B cell (primary cell): ENCODE results near the gene FLYWCH2. TPM values are rescaled to one million over a fixed set of nuclear protein-coding genes. Genes with fewer than 3 reads are reported as not detected.

Source experiments
- ATAC-seq: fragments of 200-7000 bp; cut with Tn5 transposase; one replicate; pipeline ENCODE4 v1.10.0; 2021; ENCODE audit warnings: low read depth, mild to moderate bottlenecking, moderate number of reproducible peaks, moderate library complexity
- CTCF ChIA-PET: fragments of 350-600 bp; sonication (Branson Sonifier 250); formaldehyde crosslinking; loops from one replicate; lab custom pipeline; 2021; ENCODE audit warnings: antibody characterized with exemption, inconsistent platforms; lab: Charles Lee
- POLR2A ChIA-PET: fragments of 350-600 bp; sonication (Branson Sonifier 250); formaldehyde crosslinking; loops from one replicate; lab custom pipeline; 2021; ENCODE audit warnings: antibody characterized with exemption; lab: Charles Lee
- DNase-seq: peaks from one replicate; pipeline ENCODE4 v3.0.0; 2013
- H2AFZ ChIP-seq: 2 replicates; pipeline ENCODE4 v1.6.1; 2012; ENCODE audit warnings: mild to moderate bottlenecking, low read depth, low read length; ENCODE audit not compliant: insufficient read depth, poor library complexity, severe bottlenecking
- H3K27ac ChIP-seq, 2 donors: 1 replicate in 1 of 2; 2 replicates in 1 of 2; pipeline ENCODE4 v1.5.1; 2012 to 2013; ENCODE audit warnings: low read length in 2 of 2, mild to moderate bottlenecking in 2 of 2, moderate library complexity in 1 of 2
- H3K27me3 ChIP-seq, 4 experiments: fragments of 200-600 bp in 1 of 4; sonication (generic) in 1 of 4; replicated peaks in 1 of 4; 1 replicate in 2 of 4; 2 replicates in 2 of 4; pipeline versions ENCODE4 v1.6.1 to v1.7.0; 2013 to 2016; ENCODE audit warnings: low read length in 3 of 4, mild to moderate bottlenecking in 2 of 4, mixed read lengths in 1 of 4, moderate library complexity in 1 of 4; ENCODE audit not compliant: insufficient read depth in 4 of 4, control insufficient read depth in 3 of 4; ENCODE audit errors: control extremely low read depth in 1 of 4
- H3K36me3 ChIP-seq, 2 experiments: replicated peaks in 1 of 2; 1 replicate in 1 of 2; 2 replicates in 1 of 2; pipeline versions ENCODE4 v1.6.1 to v1.7.1; 2013; ENCODE audit warnings: low read length in 1 of 2; ENCODE audit not compliant: insufficient read depth in 2 of 2, control insufficient read depth in 1 of 2; ENCODE audit errors: control extremely low read depth in 1 of 2, extremely low read depth in 1 of 2
- H3K4me1 ChIP-seq, 2 donors: fragments of 200-600 bp in 1 of 2; sonication (generic) in 1 of 2; 1 replicate in 1 of 2; 2 replicates in 1 of 2; pipeline versions ENCODE4 v1.5.1 to v1.6.1; 2013 to 2017; ENCODE audit warnings: low read length in 2 of 2; ENCODE audit not compliant: control insufficient read depth in 2 of 2, insufficient read depth in 2 of 2
- H3K4me2 ChIP-seq: replicated peaks from 2 replicates; pipeline ENCODE3; 2012; ENCODE audit warnings: mild to moderate bottlenecking, low read depth, low read length; ENCODE audit not compliant: poor library complexity, severe bottlenecking
- H3K4me3 ChIP-seq, 5 experiments: fragments of 200-600 bp in 1 of 5; sonication (generic) in 1 of 5; 1 replicate in 3 of 5; 2 replicates in 2 of 5; pipeline versions ENCODE4 v1.5.1 to v1.7.0; 2011 to 2016; ENCODE audit warnings: low read length in 4 of 5, mild to moderate bottlenecking in 4 of 5, low read depth in 2 of 5, control low read depth in 1 of 5, moderate library complexity in 1 of 5; ENCODE audit not compliant: insufficient read depth in 1 of 5; ENCODE audit errors: control extremely low read depth in 1 of 5, extremely low read depth in 1 of 5
- H3K79me2 ChIP-seq: fragments of 200-600 bp; sonication (generic); one replicate; pipeline ENCODE4 v1.6.0; 2016; ENCODE audit warnings: low read length; ENCODE audit not compliant: control insufficient read depth, insufficient read depth
- H3K9ac ChIP-seq: fragments of 200-600 bp; sonication (generic); 2 replicates; pipeline ENCODE4 v1.6.1; 2017; ENCODE audit warnings: mild to moderate bottlenecking, low read length, moderate library complexity
- H3K9me3 ChIP-seq, 3 donors: one replicate each; pipeline versions ENCODE4 v1.6.1 to v1.7.1; 2013; ENCODE audit warnings: low read length in 2 of 3; ENCODE audit not compliant: control insufficient read depth in 2 of 3, insufficient read depth in 1 of 3; ENCODE audit errors: control extremely low read depth in 1 of 3
- H4K20me1 ChIP-seq: 2 replicates; pipeline ENCODE4 v1.6.0; 2012; ENCODE audit warnings: mild to moderate bottlenecking, low read length; ENCODE audit not compliant: insufficient read depth, control insufficient read depth, poor library complexity, severe bottlenecking
- H3K27ac Mint-ChIP-seq: one replicate; pipeline ENCODE4 v1.8.0; 2021; ENCODE audit warnings: mixed read lengths
- H3K27me3 Mint-ChIP-seq: one replicate; pipeline ENCODE4 v1.8.0; 2021; ENCODE audit warnings: mixed read lengths
- H3K4me1 Mint-ChIP-seq: one replicate; pipeline ENCODE4 v1.8.0; 2021; ENCODE audit warnings: mixed read lengths
- H3K4me3 Mint-ChIP-seq: one replicate; pipeline ENCODE4 v1.8.0; 2021; ENCODE audit warnings: mixed read lengths
- H3K9me3 Mint-ChIP-seq: one replicate; pipeline ENCODE4 v1.8.0; 2022; ENCODE audit warnings: mixed read lengths; ENCODE audit not compliant: insufficient read depth
- CTCF ChIP-seq: fragments of 200-600 bp; IDR thresholded peaks from one replicate; pipeline ENCODE4 v1.8.0; 2022; ENCODE audit warnings: antibody characterized with exemption, mild to moderate bottlenecking
- EZH2 ChIP-seq: IDR thresholded peaks from 2 replicates; pipeline ENCODE4 v1.6.1; 2012; ENCODE audit warnings: borderline replicate concordance, low read depth, mild to moderate bottlenecking, moderate library complexity, low read length; ENCODE audit not compliant: insufficient read depth, poor library complexity, severe bottlenecking
- WGBS: methylation state at CpG from one replicate; pipeline ENCODE4 v1.1.5; 2013; ENCODE audit warnings: missing lambda C conversion rate; ENCODE audit not compliant: insufficient coverage; 5-methylcytosine and 5-hydroxymethylcytosine counted together
- intact Hi-C: fragments of 100-400 bp; cut with micrococcal nuclease; formaldehyde crosslinking; loops from one replicate; pipeline ENCODE4 v1.10.0; 2022
- polyA plus RNA-seq: library from polyadenylated mRNA; depleted of rRNA; stranded (reverse); fragments of >200 nt; gene quantifications from 2 replicates; pipeline ENCODE4 v1.2.3, GENCODE V29; 2012
- total RNA-seq, 2 donors: library from RNA; stranded (reverse); fragments of 120-200 nt in 1 of 2; gene quantifications; 1 replicate in 1 of 2; 2 replicates in 1 of 2; pipeline versions ENCODE4 v1.2.3 to v1.2.4, GENCODE V29; 2013 to 2022

Gene FLYWCH2
- total and polyA plus RNA-seq, 2 donors (not counting 1 experiment from before 2014, with no cell fraction given): 22.3 to 24.1 TPM

- intact Hi-C loops: no loop called here
- ChIA-PET CTCF (interaction anchor here (1.4 to 1.7 kb wide), 2 partner anchors 7 to 13 kb away, joined by 3 read pairs; no protein-coding TSS in a partner anchor), POLR2A (no interaction called here)
- no peaks in the 10 kb centered on the region for H3K27me3 ChIP-seq
- H3K9me3 ChIP-seq: no peaks in the 10 kb centered on the region
- H3K4me3 ChIP-seq: no peak overlapping the region
- no peaks in the 10 kb centered on the region for H3K79me2 ChIP-seq
- Mint-ChIP-seq H3K27ac (no peak overlapping the region), H3K4me1 (no peaks in the 10 kb centered on the region), H3K9me3 (no peaks in the 10 kb centered on the region), H3K4me3 (no peak overlapping the region), H3K27me3 (no peaks in the 10 kb centered on the region)
- H2AFZ ChIP-seq: no peak overlapping the region
- WGBS: 95% methylated on average over 15 of the region's 15 CpGs
- peaks cover 0 to 26% of the 10 kb centered on the region in 2 experiments for H3K36me3 ChIP-seq
- no peak overlapping the region for H3K27ac ChIP-seq
- ATAC-seq: no peak
- no peak overlapping the region for H3K4me2 ChIP-seq
- no peak for DNase-seq
- H3K4me1 ChIP-seq: no peaks in the 10 kb centered on the region
- H3K9ac ChIP-seq: no peak overlapping the region
- no peaks in the 10 kb centered on the region for H4K20me1 ChIP-seq
- TF ChIP-seq CTCF (no peak), EZH2 (no peak)
These were observed 51.4 kb downstream of the FLYWCH2 start for GRCh38 chr16:2934450-2934849.

GRCh38 chr16:2936436-2937011 lies 53.5 kb downstream of the FLYWCH2 start:
- H2AFZ ChIP-seq: no peak overlapping the region
- no peak overlapping the region for H3K27ac ChIP-seq
- H3K4me1 ChIP-seq: peaks cover 0 to 4% of the 10 kb centered on the region in 2 donors
- H3K9ac ChIP-seq: no peak overlapping the region
- no peak for ATAC-seq
- Mint-ChIP-seq H3K9me3 (no peaks in the 10 kb centered on the region), H3K4me1 (no peaks in the 10 kb centered on the region), H3K27ac (no peak overlapping the region), H3K27me3 (no peaks in the 10 kb centered on the region), H3K4me3 (no peak overlapping the region)
- TF ChIP-seq CTCF: no peak
- TF ChIP-seq EZH2: no peak
- intact Hi-C loops: no loop called here
- H3K4me2 ChIP-seq: no peak overlapping the region
- no peaks in the 10 kb centered on the region for H3K27me3 ChIP-seq
- H3K79me2 ChIP-seq: no peaks in the 10 kb centered on the region
- H3K36me3 ChIP-seq: peaks cover 0 to 35% of the 10 kb centered on the region in 2 experiments
- 96% methylated on average over 21 of the region's 22 CpGs for WGBS
- ChIA-PET CTCF (interaction anchor here (0.9 kb wide), 1 partner anchor 9 kb away, joined by 3 read pairs; no protein-coding TSS in a partner anchor), POLR2A (no interaction called here)
- no peak overlapping the region for H3K4me3 ChIP-seq
- H4K20me1 ChIP-seq: no peaks in the 10 kb centered on the region
- H3K9me3 ChIP-seq: no peaks in the 10 kb centered on the region
- DNase-seq: no peak
